Astrocyte (in vitro differentiated cells and primary cell): ENCODE measurements around the gene LRRC53. TPM values are rescaled to one million over a fixed set of nuclear protein-coding genes. Genes with fewer than 3 reads are reported as not detected.

Experiments used
- DNase-seq: peaks from one replicate; pipeline ENCODE4 v3.0.0-alpha.2; 2010; ENCODE audit warnings: low read depth
- FAIRE-seq: peaks from 2 replicates; lab custom pipeline; 2011; peaks lifted over from hg19 to GRCh38; lab: Jason Lieb, UNC
- H2AFZ ChIP-seq: 2 replicates; pipeline ENCODE4 v1.6.0; 2012; ENCODE audit warnings: low read depth, low read length, inconsistent platforms
- H3K27ac ChIP-seq: 2 replicates; pipeline ENCODE4 v1.5.1; 2011; ENCODE audit warnings: low read depth, low read length, inconsistent platforms
- H3K27me3 ChIP-seq: 2 replicates; pipeline ENCODE4 v1.6.0; 2011; ENCODE audit warnings: low read length, inconsistent platforms; ENCODE audit not compliant: insufficient read depth
- H3K36me3 ChIP-seq: 2 replicates; pipeline ENCODE4 v1.5.1; 2011; ENCODE audit warnings: low read length, inconsistent platforms; ENCODE audit not compliant: insufficient read depth
- H3K4me1 ChIP-seq: 2 replicates; pipeline ENCODE4 v1.5.1; 2011; ENCODE audit warnings: low read length, inconsistent platforms; ENCODE audit not compliant: insufficient read depth
- H3K4me2 ChIP-seq: 2 replicates; pipeline ENCODE4 v1.6.0; 2012; ENCODE audit warnings: low read length, inconsistent platforms
- H3K4me3 ChIP-seq: 2 replicates; pipeline ENCODE4 v1.5.1; 2011; ENCODE audit warnings: low read depth, mild to moderate bottlenecking, low read length, inconsistent platforms; ENCODE audit not compliant: insufficient read depth
- H3K79me2 ChIP-seq: 2 replicates; pipeline ENCODE4 v1.6.0; 2012; ENCODE audit warnings: mild to moderate bottlenecking, low read length, inconsistent platforms; ENCODE audit not compliant: insufficient read depth
- H3K9ac ChIP-seq: 2 replicates; pipeline ENCODE4 v1.6.0; 2012; ENCODE audit warnings: mild to moderate bottlenecking, low read length, inconsistent platforms
- H3K9me3 ChIP-seq: 2 replicates; pipeline ENCODE4 v1.5.1; 2012; ENCODE audit warnings: low read depth, mild to moderate bottlenecking, low read length, inconsistent platforms; ENCODE audit not compliant: insufficient read depth
- H4K20me1 ChIP-seq: 2 replicates; pipeline ENCODE4 v1.6.0; 2012; ENCODE audit warnings: low read length, inconsistent platforms; ENCODE audit not compliant: insufficient read depth
- H3K27ac Mint-ChIP-seq: one replicate; pipeline ENCODE4 v1.8.0; 2021; ENCODE audit warnings: mild to moderate bottlenecking, mixed read lengths; ENCODE audit not compliant: unreplicated experiment
- H3K27me3 Mint-ChIP-seq: one replicate; pipeline ENCODE4 v1.8.0; 2021; ENCODE audit warnings: low read depth, mixed read lengths; ENCODE audit not compliant: unreplicated experiment
- H3K36me3 Mint-ChIP-seq: one replicate; pipeline ENCODE4 v1.8.0; 2021; ENCODE audit warnings: low read depth, mixed read lengths; ENCODE audit not compliant: unreplicated experiment
- H3K4me1 Mint-ChIP-seq: one replicate; pipeline ENCODE4 v1.8.0; 2021; ENCODE audit warnings: low read depth, mixed read lengths; ENCODE audit not compliant: unreplicated experiment
- H3K4me3 Mint-ChIP-seq: one replicate; pipeline ENCODE4 v1.8.0; 2021; ENCODE audit warnings: mild to moderate bottlenecking, moderate library complexity, mixed read lengths; ENCODE audit not compliant: unreplicated experiment
- H3K9me3 Mint-ChIP-seq: one replicate; pipeline ENCODE4 v1.8.0; 2021; ENCODE audit warnings: mild to moderate bottlenecking, mixed read lengths; ENCODE audit not compliant: unreplicated experiment
- CTCF ChIP-seq: IDR thresholded peaks from 2 replicates; pipeline ENCODE4 v1.5.1; 2011; ENCODE audit warnings: low read depth, mild to moderate bottlenecking, inconsistent platforms, low read length, moderate library complexity; ENCODE audit not compliant: insufficient read depth
- EZH2 ChIP-seq: IDR thresholded peaks from 2 replicates; pipeline ENCODE4 v1.6.1; 2012; ENCODE audit warnings: mild to moderate bottlenecking, low read length, inconsistent platforms; ENCODE audit not compliant: insufficient read depth
- total RNA-seq: library from RNA; stranded (reverse); gene quantifications from 2 replicates; pipeline ENCODE4 v1.2.1, GENCODE V29; 2021

Gene LRRC53
- total RNA-seq, 1 donor from 2014 or later: not detected

- no peak overlapping the region for H3K27ac Mint-ChIP-seq
- H2AFZ ChIP-seq: no peak overlapping the region
Observed at GRCh38 chr1:74453277-74453676, 59.1 kb downstream of the LRRC53 start.

GRCh38 chr1:74452035-74452434 is 60.4 kb downstream of the LRRC53 start:
- no peaks in the 10 kb centered on the region for H3K36me3 Mint-ChIP-seq
- DNase-seq (no peak), FAIRE-seq (no peak)

More at GRCh38 chr1:74453277-74453676, 59.1 kb downstream of the LRRC53 start:
- Histone ChIP-seq H3K9ac (no peak overlapping the region), H3K27me3 (no peaks in the 10 kb centered on the region), H3K36me3 (no peaks in the 10 kb centered on the region), H4K20me1 (no peaks in the 10 kb centered on the region), H3K4me1 (no peaks in the 10 kb centered on the region), H3K4me2 (no peak overlapping the region), H3K9me3 (peaks cover 2% of the 10 kb centered on the region), H3K4me3 (no peak overlapping the region), H3K79me2 (no peaks in the 10 kb centered on the region), H3K27ac (no peak overlapping the region)
- no peaks in the 10 kb centered on the region for H3K4me1 Mint-ChIP-seq
- no peak for TF ChIP-seq CTCF
- TF ChIP-seq EZH2: no peak
- no peaks in the 10 kb centered on the region for H3K36me3 Mint-ChIP-seq
- peaks cover 2% of the 10 kb centered on the region for H3K9me3 Mint-ChIP-seq
- H3K27me3 Mint-ChIP-seq: no peaks in the 10 kb centered on the region
- FAIRE-seq (peak; percentile 17), DNase-seq (no peak)
- H3K4me3 Mint-ChIP-seq: no peak overlapping the region

GRCh38 chr1:74437035-74437434 is 75.4 kb downstream of the LRRC53 start:
- Histone ChIP-seq H3K4me1 (no peaks in the 10 kb centered on the region), H4K20me1 (no peaks in the 10 kb centered on the region), H3K36me3 (no peaks in the 10 kb centered on the region), H3K4me2 (no peak overlapping the region), H3K9ac (no peak overlapping the region), H3K9me3 (no peaks in the 10 kb centered on the region), H3K79me2 (no peaks in the 10 kb centered on the region), H3K4me3 (no peak overlapping the region), H3K27ac (no peak overlapping the region), H3K27me3 (no peaks in the 10 kb centered on the region), H2AFZ (no peak overlapping the region)
- Mint-ChIP-seq H3K9me3 (no peaks in the 10 kb centered on the region), H3K27ac (no peak overlapping the region), H3K36me3 (no peaks in the 10 kb centered on the region), H3K27me3 (peaks cover 2% of the 10 kb centered on the region), H3K4me3 (no peak overlapping the region), H3K4me1 (no peaks in the 10 kb centered on the region)
- TF ChIP-seq EZH2: no peak
- TF ChIP-seq CTCF: no peak
- FAIRE-seq (no peak), DNase-seq (no peak)

More at GRCh38 chr1:74452035-74452434, 60.4 kb downstream of the LRRC53 start:
- Histone ChIP-seq H3K9me3 (peaks cover 2% of the 10 kb centered on the region), H3K79me2 (no peaks in the 10 kb centered on the region), H4K20me1 (no peaks in the 10 kb centered on the region), H3K4me1 (no peaks in the 10 kb centered on the region), H3K27ac (no peak overlapping the region), H3K9ac (no peak overlapping the region), H3K4me2 (no peak overlapping the region), H2AFZ (no peak overlapping the region), H3K36me3 (no peaks in the 10 kb centered on the region), H3K27me3 (no peaks in the 10 kb centered on the region), H3K4me3 (no peak overlapping the region)
- Mint-ChIP-seq H3K27ac (no peak overlapping the region), H3K4me1 (no peaks in the 10 kb centered on the region), H3K9me3 (peaks cover 2% of the 10 kb centered on the region), H3K27me3 (no peaks in the 10 kb centered on the region), H3K4me3 (no peak overlapping the region)
- no peak for TF ChIP-seq EZH2
